Kidney (tissue), 14 donors: ENCODE data around the gene TMEM44. TPM values are rescaled to one million over a fixed set of nuclear protein-coding genes. Genes with fewer than 3 reads are reported as not detected.
A peak's percentile ranks its signal among the peaks of the same experiment; 100 is the strongest.
"Not testable (repeated sequence)": the region's sequence is repeated elsewhere in the genome, so short reads cannot be mapped to it uniquely, and the experiment has no call there.

Source experiments
- DNase-seq, 5 donors: peaks; one replicate each; pipeline ENCODE4 v3.0.0-alpha.2; 2013 to 2020
- FAIRE-seq: peaks from 2 replicates; lab custom pipeline; 2012; peaks lifted over from hg19 to GRCh38; lab: Jason Lieb, UNC
- H3K27ac ChIP-seq, 2 donors: one replicate each; pipeline ENCODE4 v1.7.0; 2013; ENCODE audit warnings: low read depth in 2 of 2, low read length in 2 of 2, inconsistent platforms in 1 of 2
- H3K27me3 ChIP-seq: one replicate; pipeline ENCODE4 v1.7.1; 2013; ENCODE audit warnings: low read length, inconsistent platforms; ENCODE audit not compliant: control insufficient read depth, insufficient read depth
- H3K36me3 ChIP-seq, 3 donors: one replicate each; pipeline versions ENCODE4 v1.7.0 to v1.7.1; 2013; ENCODE audit warnings: low read length in 3 of 3, control low read depth in 1 of 3, inconsistent platforms in 1 of 3; ENCODE audit not compliant: insufficient read depth in 3 of 3, control insufficient read depth in 2 of 3
- H3K4me1 ChIP-seq, 3 donors: one replicate each; pipeline versions ENCODE4 v1.7.0 to v1.7.1; 2013; ENCODE audit warnings: low read length in 3 of 3, inconsistent platforms in 1 of 3, low read depth in 1 of 3; ENCODE audit not compliant: control insufficient read depth in 2 of 3, insufficient read depth in 2 of 3
- H3K4me3 ChIP-seq, 3 donors: one replicate each; pipeline versions ENCODE4 v1.7.0 to v1.8.1; 2013; ENCODE audit warnings: low read length in 3 of 3, control low read depth in 1 of 3, inconsistent platforms in 1 of 3
- H3K9ac ChIP-seq, 3 donors: one replicate each; pipeline versions ENCODE4 v1.7.0 to v1.7.1; 2013; ENCODE audit warnings: low read length in 3 of 3, control low read depth in 1 of 3, inconsistent platforms in 1 of 3
- H3K9me3 ChIP-seq, 3 donors: one replicate each; pipeline versions ENCODE4 v1.7.0 to v1.7.1; 2013; ENCODE audit warnings: low read length in 3 of 3, control low read depth in 1 of 3, inconsistent platforms in 1 of 3; ENCODE audit not compliant: control insufficient read depth in 2 of 3, insufficient read depth in 1 of 3
- intact Hi-C: fragments of 100-400 bp; cut with DNase I; formaldehyde crosslinking; loops from one replicate; pipeline ENCODE4 v1.11.1; 2022
- polyA plus RNA-seq: library from polyadenylated mRNA; stranded (reverse); fragments of 350-450 nt; fragmentation: Illumina TruSeq; extraction: RNeasy Lipid Tissue Mini Kit (QIAGEN cat#74804); gene quantifications from one replicate; pipeline ENCODE4 v1.2.3, GENCODE V29; 2014; ENCODE audit warnings: low read depth, low replicate concordance; ENCODE audit not compliant: insufficient read depth
- total RNA-seq: library from RNA; stranded (reverse); fragmentation: NEBNext Ultra II Directional; extraction: Animal tissue kit (Norgen Biotek cat#: 25700); gene quantifications from one replicate; pipeline ENCODE4 v1.2.1, GENCODE V29; 2021
- TF ChIP-seq, protein P1 (sequence below): IDR thresholded peaks from 3 replicates; pipeline ENCODE4 v1.5.1; 2012; ENCODE audit warnings: mild to moderate bottlenecking, moderate library complexity, borderline replicate concordance; ENCODE audit not compliant: insufficient read depth; ENCODE audit errors: extremely low read depth
- donor health status: control.
- donor health status: control.
- donor health status: control.
- donor health status: control.
- donor health status: control.
- donor health status: DM: yes; HTN: yes; CAD: no.
- donor health status: Normal renal cell carcinoma (clear cell type).

TMEM44 gene
- total and polyA plus RNA-seq, 2 donors from 2014 or later, result 7.0 to 15.7 TPM

DNA sequence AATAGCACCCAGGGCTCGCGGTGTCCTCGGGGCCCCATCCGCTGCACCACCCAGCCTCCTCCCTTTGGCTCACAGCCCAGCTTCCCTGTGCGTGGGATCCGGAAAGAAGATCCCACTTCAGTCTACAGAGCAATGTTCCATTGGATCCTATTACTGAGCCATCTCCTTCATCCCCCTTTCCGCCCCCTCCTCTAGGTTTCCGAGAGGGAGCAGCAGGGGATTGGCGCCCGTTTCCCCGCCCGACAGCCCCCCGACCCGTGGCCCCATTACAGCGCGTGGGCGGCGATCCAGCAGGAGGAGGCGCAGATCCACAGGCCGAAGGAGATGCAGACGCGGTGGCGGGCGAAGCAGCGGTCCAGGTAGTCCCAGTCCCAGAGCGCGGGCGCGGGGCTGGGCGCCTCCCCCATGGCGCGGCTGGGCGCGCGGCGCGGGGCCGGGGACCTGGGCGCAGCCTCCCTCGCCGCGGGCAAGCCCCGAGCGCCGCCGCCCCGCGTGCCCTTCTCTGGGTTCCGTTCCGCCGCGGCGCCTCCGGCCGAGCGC, 340 bp downstream of the TMEM44 start:
- no peak for FAIRE-seq
- TF ChIP-seq, protein P1, sequence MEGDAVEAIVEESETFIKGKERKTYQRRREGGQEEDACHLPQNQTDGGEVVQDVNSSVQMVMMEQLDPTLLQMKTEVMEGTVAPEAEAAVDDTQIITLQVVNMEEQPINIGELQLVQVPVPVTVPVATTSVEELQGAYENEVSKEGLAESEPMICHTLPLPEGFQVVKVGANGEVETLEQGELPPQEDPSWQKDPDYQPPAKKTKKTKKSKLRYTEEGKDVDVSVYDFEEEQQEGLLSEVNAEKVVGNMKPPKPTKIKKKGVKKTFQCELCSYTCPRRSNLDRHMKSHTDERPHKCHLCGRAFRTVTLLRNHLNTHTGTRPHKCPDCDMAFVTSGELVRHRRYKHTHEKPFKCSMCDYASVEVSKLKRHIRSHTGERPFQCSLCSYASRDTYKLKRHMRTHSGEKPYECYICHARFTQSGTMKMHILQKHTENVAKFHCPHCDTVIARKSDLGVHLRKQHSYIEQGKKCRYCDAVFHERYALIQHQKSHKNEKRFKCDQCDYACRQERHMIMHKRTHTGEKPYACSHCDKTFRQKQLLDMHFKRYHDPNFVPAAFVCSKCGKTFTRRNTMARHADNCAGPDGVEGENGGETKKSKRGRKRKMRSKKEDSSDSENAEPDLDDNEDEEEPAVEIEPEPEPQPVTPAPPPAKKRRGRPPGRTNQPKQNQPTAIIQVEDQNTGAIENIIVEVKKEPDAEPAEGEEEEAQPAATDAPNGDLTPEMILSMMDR, result no peak
- peak; percentile 55 to 84 (median 78) for DNase-seq
- H3K9ac ChIP-seq, result peak overlapping the region in 2 of 3 donors; percentile 19 to 24
- H3K4me1 ChIP-seq, result peaks cover 0 to 3% (median 0%) of the 10 kb centered on the region in 3 donors
- intact Hi-C loops, result no loop called here
- H3K27me3 ChIP-seq, result no peaks in the 10 kb centered on the region
- peak overlapping the region in 2 of 3 donors; percentile 45 to 53 for H3K4me3 ChIP-seq
- H3K27ac ChIP-seq, result peak overlapping the region in 1 of 2 donors; percentile 39
- H3K9me3 ChIP-seq, result no peaks in the 10 kb centered on the region
- H3K36me3 ChIP-seq, result no peaks in the 10 kb centered on the region

DNA sequence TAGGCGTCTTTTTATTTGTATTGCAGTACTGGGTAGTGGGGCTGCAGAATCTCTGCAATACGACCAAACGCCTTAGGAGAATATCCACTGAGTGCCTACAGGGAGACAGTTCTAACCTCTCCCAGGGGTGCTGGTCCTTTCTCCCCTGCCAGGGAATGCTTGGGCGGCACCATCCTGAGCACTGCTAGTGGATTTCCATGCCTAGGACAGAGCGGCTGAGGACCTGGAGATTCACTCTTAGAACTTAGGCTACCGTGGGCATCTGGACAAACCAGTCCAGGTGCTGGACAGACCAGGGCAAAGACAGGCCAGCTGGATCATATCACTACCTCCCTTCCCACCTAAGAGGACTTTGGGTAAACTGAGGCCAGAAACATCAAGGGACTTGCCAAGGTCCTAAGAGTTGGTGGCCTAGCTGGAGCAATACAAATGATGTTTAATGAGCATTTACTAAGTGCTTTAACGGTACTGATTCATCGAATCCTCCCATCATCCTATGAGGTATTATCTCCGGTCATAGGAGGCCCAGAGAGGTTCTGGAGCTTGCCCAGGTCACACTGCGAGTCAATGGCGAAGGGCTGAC, 902 bp downstream of the TMEM44 start:
- no peak for DNase-seq
- TF ChIP-seq, protein P1, result no peak
- H3K9me3 ChIP-seq, result no peaks in the 10 kb centered on the region
- H3K36me3 ChIP-seq, result no peaks in the 10 kb centered on the region
- no peak overlapping the region for H3K27ac ChIP-seq
- peaks cover 0 to 3% (median 0%) of the 10 kb centered on the region in 3 donors for H3K4me1 ChIP-seq
- peak overlapping the region in 1 of 3 donors; percentile 24 for H3K9ac ChIP-seq
- intact Hi-C loops, result no loop called here
- no peaks in the 10 kb centered on the region for H3K27me3 ChIP-seq
- peak overlapping the region in 2 of 3 donors; percentile 45 to 53 for H3K4me3 ChIP-seq
- FAIRE-seq, result no peak

DNA sequence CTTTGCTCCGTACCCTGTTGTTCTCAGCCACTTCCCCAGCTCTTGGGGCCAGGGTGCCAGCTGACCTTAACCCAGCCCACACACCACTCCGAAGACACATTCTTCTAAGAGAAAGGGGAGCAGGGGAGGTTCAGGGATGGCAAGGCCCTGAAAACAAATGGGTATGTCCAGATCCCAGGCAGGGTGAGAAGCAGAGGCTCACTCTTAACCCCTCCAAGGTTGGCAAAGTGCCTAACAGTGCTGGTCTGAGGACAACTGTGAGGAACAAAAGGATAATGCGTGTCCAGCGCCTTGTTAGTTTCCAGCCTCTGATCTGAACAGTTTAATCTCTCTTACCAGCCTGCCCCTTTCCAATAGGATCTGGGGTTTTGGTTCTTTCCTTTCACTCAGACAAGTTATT, 1.5 kb downstream of the TMEM44 start:
- H3K27ac ChIP-seq, result no peak overlapping the region
- intact Hi-C loops, result no loop called here
- TF ChIP-seq, protein P1, result no peak
- DNase-seq (no peak), FAIRE-seq (no peak)
- H3K4me1 ChIP-seq, result peaks cover 0 to 3% (median 0%) of the 10 kb centered on the region in 3 donors
- no peaks in the 10 kb centered on the region for H3K9me3 ChIP-seq
- no peaks in the 10 kb centered on the region for H3K27me3 ChIP-seq
- H3K36me3 ChIP-seq, result no peaks in the 10 kb centered on the region
- H3K9ac ChIP-seq, result no peak overlapping the region
- H3K4me3 ChIP-seq, result no peak overlapping the region

DNA sequence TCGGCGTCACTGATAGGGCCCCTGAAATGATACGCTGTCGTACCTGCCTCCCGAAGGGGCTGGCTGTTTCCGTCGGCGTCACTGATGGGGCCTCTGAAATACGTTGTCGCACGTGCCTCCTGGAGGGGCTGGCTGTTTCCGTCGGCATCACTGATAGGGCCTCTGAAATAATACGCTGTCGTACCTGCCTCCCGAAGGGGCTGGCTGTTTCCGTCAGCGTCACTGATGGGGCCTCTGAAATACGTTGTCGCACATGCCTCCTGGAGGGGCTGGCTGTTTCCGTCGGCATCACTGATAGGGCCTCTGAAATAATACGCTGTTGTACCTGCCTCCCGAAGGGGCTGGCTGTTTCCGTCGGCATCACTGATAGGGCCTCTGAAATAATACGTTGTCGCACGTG, 2.5 kb downstream of the TMEM44 start:
- H3K27me3 ChIP-seq, intact Hi-C loops: not testable (repeated sequence)

More for the DNA sequence above, 2.5 kb downstream of the TMEM44 start:
- not testable (repeated sequence) for DNase-seq, FAIRE-seq, H3K27ac ChIP-seq, H3K9ac ChIP-seq, H3K36me3 ChIP-seq, H3K9me3 ChIP-seq, H3K4me3 ChIP-seq, H3K4me1 ChIP-seq
